NOMO-1 (cell line): ENCODE data around the gene DPP6.

Experiments used
- DNase-seq, 2 experiments: peaks; one replicate each; lab custom pipeline; 2025; ENCODE audit not compliant: unreplicated experiment in 2 of 2; lab: John Stamatoyannopoulos, UW

DPP6 gene

GRCh38 chr7:154217688-154218340, 165.6 kb downstream of the DPP6 start:
- no peak for DNase-seq

- DNase-seq: no peak
Observed at GRCh38 chr7:154231732-154232131, 179.5 kb downstream of the DPP6 start.

- no peak for DNase-seq
Observed at GRCh38 chr7:154232700-154233099, 180.5 kb downstream of the DPP6 start.

- no peak for DNase-seq
Observed at GRCh38 chr7:154241988-154242387, 189.8 kb downstream of the DPP6 start.

- DNase-seq: no peak
Observed at GRCh38 chr7:154242709-154243108, 190.5 kb downstream of the DPP6 start.

GRCh38 chr7:154252046-154252445, 199.8 kb downstream of the DPP6 start:
- DNase-seq: no peak

GRCh38 chr7:154253810-154254209, 201.6 kb downstream of the DPP6 start:
- DNase-seq: no peak

- no peak for DNase-seq
Observed at GRCh38 chr7:154255324-154255723, 203.1 kb downstream of the DPP6 start.

GRCh38 chr7:154256150-154256549, 204.0 kb downstream of the DPP6 start:
- DNase-seq: no peak

GRCh38 chr7:154259396-154259795, 207.2 kb downstream of the DPP6 start:
- DNase-seq: no peak

- DNase-seq: no peak
Observed at GRCh38 chr7:154287356-154287755, 235.2 kb downstream of the DPP6 start.

GRCh38 chr7:154289119-154289518, 236.9 kb downstream of the DPP6 start:
- no peak for DNase-seq

- no peak for DNase-seq
Observed at GRCh38 chr7:154296443-154296842, 244.2 kb downstream of the DPP6 start.

- no peak for DNase-seq
Observed at GRCh38 chr7:154299736-154300135, 247.5 kb downstream of the DPP6 start.

GRCh38 chr7:154302380-154302779, 250.2 kb downstream of the DPP6 start:
- DNase-seq: no peak

GRCh38 chr7:154304231-154304630, 252.0 kb downstream of the DPP6 start:
- DNase-seq: no peak

- no peak for DNase-seq
Observed at GRCh38 chr7:154304740-154305700, 252.8 kb downstream of the DPP6 start.

GRCh38 chr7:154306036-154306435, 253.8 kb downstream of the DPP6 start:
- no peak for DNase-seq

- DNase-seq: no peak
Observed at GRCh38 chr7:154308928-154309327, 256.7 kb downstream of the DPP6 start.

- no peak for DNase-seq
Observed at GRCh38 chr7:154310114-154310513, 257.9 kb downstream of the DPP6 start.

GRCh38 chr7:154324196-154324595, 272.0 kb downstream of the DPP6 start:
- no peak for DNase-seq

- no peak for DNase-seq
Observed at GRCh38 chr7:154326421-154326820, 274.2 kb downstream of the DPP6 start.
